ENCODE measurements around the gene PTPRD. TPM values are rescaled to one million over a fixed set of nuclear protein-coding genes. Genes with fewer than 3 reads are reported as not detected.

Gene PTPRD
- total RNA-seq, 1 experiment from 2014 or later: 0.02 TPM

GRCh38 chr9:10562581-10563343 lies 50.0 kb downstream of the PTPRD start:
- TF ChIP-seq TCF7L2 (IDR thresholded peaks at IDR 0.05; ENCODE audit: borderline replicate concordance, extremely low read depth, insufficient read depth, insufficient read length) (no peak), CBX3 (IDR thresholded peaks at IDR 0.05; ENCODE audit: low read depth) (no peak), FOSL1 (IDR thresholded peaks at IDR 0.05; ENCODE audit: low read depth) (no peak), ZBTB33 (IDR thresholded peaks at IDR 0.05; ENCODE audit: extremely low read depth, insufficient replicate concordance, low read length) (no peak), ATF3 (IDR thresholded peaks at IDR 0.05) (no peak), MAX (IDR thresholded peaks at IDR 0.05) (no peak), EGR1 (IDR thresholded peaks at IDR 0.05; ENCODE audit: low read depth) (no peak), POLR2A (IDR thresholded peaks at IDR 0.05; ENCODE audit: borderline replicate concordance, extremely low read depth, insufficient read depth, insufficient read length) (no peak), YY1 (IDR thresholded peaks at IDR 0.05; ENCODE audit: extremely low read depth, insufficient replicate concordance, low read depth, low read length) (no peak), EZH2phosphoT487 (IDR thresholded peaks at IDR 0.05; ENCODE audit: borderline replicate concordance) (no peak), RAD21 (IDR thresholded peaks at IDR 0.05; ENCODE audit: low read depth) (no peak), ZFX (IDR thresholded peaks at IDR 0.05) (no peak), ZNF274 (IDR thresholded peaks at IDR 0.05; ENCODE audit: low read depth, low read length) (no peak), CEBPB (IDR thresholded peaks at IDR 0.05; ENCODE audit: low read depth) (no peak), SIN3A (IDR thresholded peaks at IDR 0.05; ENCODE audit: low read depth) (no peak), SRF (IDR thresholded peaks at IDR 0.05; ENCODE audit: low read depth) (no peak), SP1 (IDR thresholded peaks at IDR 0.05; ENCODE audit: low read depth) (no peak), REST (IDR thresholded peaks at IDR 0.05; ENCODE audit: low read depth) (no peak)
- TF ChIP-seq, protein P1, sequence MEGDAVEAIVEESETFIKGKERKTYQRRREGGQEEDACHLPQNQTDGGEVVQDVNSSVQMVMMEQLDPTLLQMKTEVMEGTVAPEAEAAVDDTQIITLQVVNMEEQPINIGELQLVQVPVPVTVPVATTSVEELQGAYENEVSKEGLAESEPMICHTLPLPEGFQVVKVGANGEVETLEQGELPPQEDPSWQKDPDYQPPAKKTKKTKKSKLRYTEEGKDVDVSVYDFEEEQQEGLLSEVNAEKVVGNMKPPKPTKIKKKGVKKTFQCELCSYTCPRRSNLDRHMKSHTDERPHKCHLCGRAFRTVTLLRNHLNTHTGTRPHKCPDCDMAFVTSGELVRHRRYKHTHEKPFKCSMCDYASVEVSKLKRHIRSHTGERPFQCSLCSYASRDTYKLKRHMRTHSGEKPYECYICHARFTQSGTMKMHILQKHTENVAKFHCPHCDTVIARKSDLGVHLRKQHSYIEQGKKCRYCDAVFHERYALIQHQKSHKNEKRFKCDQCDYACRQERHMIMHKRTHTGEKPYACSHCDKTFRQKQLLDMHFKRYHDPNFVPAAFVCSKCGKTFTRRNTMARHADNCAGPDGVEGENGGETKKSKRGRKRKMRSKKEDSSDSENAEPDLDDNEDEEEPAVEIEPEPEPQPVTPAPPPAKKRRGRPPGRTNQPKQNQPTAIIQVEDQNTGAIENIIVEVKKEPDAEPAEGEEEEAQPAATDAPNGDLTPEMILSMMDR (IDR thresholded peaks at IDR 0.05 in 2 of 3, conservative IDR thresholded peaks at IDR 0.05 in 1 of 3; ENCODE audit: borderline replicate concordance in 1 of 3, insufficient read depth in 1 of 3, low read depth in 2 of 3, low read length in 2 of 3): no peak
- Histone ChIP-seq H3K27ac (ENCODE audit: low read depth, low read length) (no peak overlapping the region), H3K79me2 (ENCODE audit: insufficient read depth, low read length) (no peaks in the 10 kb centered on the region), H3K36me3 (ENCODE audit: control insufficient read depth in 1 of 2, insufficient read depth in 2 of 2, low read length in 2 of 2) (no peaks in the 10 kb centered on the region), H3K9ac (ENCODE audit: low read length) (no peak overlapping the region), H4K20me1 (ENCODE audit: insufficient read depth) (no peaks in the 10 kb centered on the region), H3K4me3 (replicated peaks in 1 of 2; ENCODE audit: low read depth in 1 of 2, low read length in 2 of 2) (no peak overlapping the region), H3K9me2 (ENCODE audit: insufficient read depth) (no peaks in the 10 kb centered on the region), H3K4me2 (ENCODE audit: low read length) (no peak overlapping the region), H3K4me1 (ENCODE audit: control insufficient read depth in 1 of 2, insufficient read depth in 2 of 2, low read length in 2 of 2) (no peaks in the 10 kb centered on the region), H3K27me3 (ENCODE audit: insufficient read depth, low read length) (no peaks in the 10 kb centered on the region), H3K9me3 (ENCODE audit: control insufficient read depth in 1 of 2, insufficient read depth in 1 of 2, low read depth in 1 of 2, low read length in 2 of 2) (peaks cover 0 to 17% of the 10 kb centered on the region in 2 experiments; a peak in 3 of 4 replicates), H2AFZ (ENCODE audit: low read depth, low read length, poor library complexity, severe bottlenecking) (no peak overlapping the region)
- ChIA-PET CTCF (no interaction called here), POLR2A (no interaction called here), RAD21 (ENCODE audit: low non-redundant PET in 1 of 2, low total read pairs in 2 of 2, uncharacterized antibody in 2 of 2, unreplicated experiment in 2 of 2) (no interaction called here)
- no TSS peak for BruUV-seq (replicated peaks)
- intact Hi-C loops (cut with micrococcal nuclease): no loop called here
- DNase-seq (ENCODE audit: low read depth, low spot score) (no peak), ATAC-seq (no peak)
